GM18867 (cell line): ENCODE results near the gene SMYD3.

Source experiments
- ATAC-seq: cut with Tn5 transposase; IDR thresholded peaks from one replicate; pipeline ENCODE4 v1.9.1; 2021; ENCODE audit warnings: mild to moderate bottlenecking, moderate library complexity; ENCODE audit not compliant: unreplicated experiment

The SMYD3 gene

DNA sequence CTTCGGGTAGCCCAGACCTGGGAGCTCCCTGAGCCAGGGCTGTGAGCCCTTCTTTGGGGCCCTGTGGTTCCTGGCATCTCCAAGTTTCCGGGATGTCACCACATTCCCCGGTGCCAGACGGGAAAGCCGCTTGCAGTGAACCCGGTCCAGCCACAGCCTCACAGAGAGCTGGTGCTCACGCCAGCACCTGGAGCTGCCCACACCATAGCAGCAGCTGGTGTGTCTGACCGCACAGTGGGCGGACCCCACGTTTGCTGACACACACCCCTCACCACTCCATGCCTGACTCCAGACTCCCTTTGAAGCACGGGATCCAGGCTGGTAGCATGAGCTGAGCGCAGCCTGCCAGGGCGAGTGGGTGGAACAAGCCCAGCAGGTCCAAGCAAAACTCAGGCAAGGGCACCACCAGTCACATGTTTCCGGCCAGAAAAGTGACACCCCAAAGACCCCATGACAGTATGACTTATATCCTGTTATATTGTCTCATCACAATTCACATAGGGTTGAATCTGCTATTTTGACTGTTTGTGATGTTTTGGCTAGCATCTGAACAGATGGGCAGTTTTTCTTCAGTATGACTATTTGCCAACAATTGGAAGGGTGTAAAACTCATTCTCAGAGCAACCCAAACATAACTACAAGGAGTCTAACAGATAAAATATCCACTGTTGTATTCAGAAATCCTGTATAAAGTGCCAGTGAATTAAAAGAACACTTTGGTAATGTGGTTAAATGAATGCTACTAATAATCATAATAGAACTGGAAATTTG, 285.4 kb downstream of the SMYD3 start:
- ATAC-seq: no peak

DNA sequence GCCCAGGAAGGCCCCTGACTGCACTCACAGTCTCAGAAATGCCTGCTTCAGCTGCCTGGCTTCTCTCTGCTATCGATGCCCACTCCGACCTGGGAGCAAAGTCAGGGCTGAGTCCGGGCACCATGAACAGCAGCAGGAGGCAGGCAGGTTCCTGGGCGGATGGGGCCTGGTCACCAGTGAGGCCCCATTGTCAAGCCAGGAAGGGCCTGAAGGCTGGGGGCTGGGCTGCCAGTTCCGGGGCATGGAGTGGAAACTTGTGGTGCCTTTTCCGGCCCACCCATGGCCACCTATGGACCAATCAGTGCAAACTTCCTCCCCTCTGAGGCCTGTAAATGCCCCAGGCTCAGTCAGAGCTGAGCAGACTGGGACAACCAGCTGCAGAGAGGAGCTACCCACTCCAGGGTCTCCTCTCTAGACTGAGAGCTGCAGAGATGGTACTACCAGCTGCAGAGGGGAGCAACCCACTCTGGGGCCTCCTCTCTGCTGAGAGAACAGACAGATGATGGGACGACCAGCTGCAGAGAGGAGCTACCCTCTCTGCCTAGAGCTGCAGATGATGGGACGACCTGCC, 286.5 kb downstream of the SMYD3 start:
- ATAC-seq: no peak

DNA sequence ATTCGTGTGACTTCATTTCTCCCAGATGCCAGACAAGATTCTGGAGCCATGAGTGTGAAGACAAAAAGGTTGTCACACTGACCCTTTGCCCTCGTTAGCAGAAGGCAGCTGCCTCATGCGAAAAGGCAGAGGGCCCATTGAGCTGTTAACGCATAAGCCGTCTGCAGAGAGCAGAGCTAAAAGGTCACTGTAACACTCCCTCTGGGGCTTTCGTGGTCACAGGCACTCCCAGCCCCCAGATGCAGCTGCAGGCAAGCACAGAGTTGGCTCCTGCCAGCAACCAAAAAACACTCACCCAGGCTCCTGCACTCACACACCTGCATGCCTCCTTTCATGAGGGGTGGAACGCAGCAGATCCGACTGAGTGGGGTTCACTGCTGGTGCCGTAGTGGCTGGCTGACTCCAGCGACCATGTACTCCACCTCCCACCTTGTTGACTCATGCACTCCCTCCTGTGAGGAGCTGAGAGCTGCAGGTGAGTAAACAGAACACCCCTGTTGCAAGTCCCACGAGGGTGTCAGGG, 287.5 kb downstream of the SMYD3 start:
- no peak for ATAC-seq

DNA sequence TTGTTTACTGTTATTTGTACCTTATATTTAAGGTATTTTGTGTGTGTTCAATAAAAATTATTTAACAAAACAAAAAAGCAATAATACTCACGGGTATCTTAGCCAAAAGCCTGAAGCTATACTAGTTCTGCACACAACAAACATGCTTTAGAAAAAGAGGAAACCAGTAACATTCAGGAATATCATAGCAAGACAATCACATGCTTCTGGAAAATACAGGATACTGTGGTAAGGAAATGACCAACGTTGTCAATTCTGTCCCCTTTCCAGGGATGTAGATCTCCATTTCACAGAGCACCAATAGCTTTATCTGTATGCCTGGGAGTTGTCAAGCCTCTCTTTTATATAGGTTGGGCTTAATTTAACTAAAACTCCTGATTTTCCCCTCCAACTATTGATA, 288.4 kb downstream of the SMYD3 start:
- no peak for ATAC-seq

DNA sequence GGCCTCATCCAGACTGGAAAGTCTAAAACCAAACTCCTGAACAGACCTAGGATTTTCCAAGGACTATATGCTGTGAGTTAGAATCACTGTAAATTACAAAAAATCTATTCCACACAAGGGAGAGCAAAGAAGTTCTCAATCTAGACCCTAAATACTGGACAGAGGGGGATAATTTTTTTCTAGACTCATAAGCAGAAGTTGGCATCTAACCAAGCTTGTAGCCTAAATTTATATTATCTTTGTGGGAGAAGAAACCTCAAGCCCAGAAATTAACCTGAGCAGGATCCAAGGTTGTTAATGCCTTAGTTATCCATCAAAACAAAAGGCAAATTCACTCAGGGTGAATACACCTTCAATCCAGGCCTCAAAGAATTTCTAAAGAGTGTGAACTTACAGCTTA, 290.2 kb downstream of the SMYD3 start:
- no peak for ATAC-seq

DNA sequence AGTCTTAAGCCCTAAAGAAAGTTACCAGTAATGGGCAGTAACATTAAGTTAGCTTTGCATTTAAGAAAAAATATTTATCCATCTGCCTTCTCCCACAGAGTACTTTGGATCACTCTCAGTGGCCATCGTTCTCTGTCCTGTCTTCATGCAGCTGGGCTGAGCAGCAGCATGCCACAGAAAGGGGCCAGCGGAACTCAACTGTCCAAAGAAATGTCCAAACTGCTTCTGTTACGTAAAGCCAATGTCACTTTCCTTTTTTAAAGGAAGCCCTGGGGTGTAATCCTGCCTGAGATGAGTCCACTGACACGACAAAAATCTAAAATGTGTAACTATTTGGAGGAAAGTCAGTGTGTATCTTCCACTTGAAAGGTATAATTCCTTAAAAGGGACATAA, 291.6 kb downstream of the SMYD3 start:
- ATAC-seq: no peak

DNA sequence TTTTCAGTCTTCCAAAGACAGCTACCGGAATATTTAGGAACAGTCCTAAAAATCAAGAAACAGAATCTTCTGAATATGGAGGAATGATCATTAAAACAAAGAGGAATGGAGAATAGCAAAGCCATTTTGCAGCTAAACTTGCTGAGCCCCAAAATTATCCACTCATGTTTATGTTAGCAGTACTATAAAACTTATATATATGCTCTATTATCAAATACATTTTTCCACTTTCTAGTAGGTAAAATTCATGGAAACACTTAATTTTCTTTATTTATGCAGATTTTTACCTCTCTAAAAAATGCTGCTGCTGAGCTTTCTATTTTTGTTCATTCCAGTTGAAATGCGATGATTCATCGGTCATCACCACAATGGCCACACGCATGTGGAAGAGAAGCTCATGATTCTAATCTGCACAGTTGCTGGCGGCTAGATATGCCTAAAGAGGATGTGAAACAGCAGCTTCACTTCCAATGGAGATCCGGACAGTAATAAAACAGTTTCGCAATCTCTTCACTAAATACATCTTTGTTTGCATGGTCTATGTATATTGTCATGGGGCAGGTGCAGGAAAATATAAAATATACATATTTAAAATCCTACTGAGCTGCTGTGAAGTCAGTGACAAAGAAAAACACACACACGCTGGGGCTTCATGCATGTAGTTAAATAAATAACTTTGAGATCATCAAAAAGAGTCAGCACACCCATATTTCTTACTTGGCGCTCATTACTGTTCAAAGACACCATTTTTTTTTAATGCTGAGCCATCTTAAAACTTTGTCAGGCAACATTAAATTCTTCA, 292.2 kb downstream of the SMYD3 start:
- ATAC-seq: peak; percentile 75

DNA sequence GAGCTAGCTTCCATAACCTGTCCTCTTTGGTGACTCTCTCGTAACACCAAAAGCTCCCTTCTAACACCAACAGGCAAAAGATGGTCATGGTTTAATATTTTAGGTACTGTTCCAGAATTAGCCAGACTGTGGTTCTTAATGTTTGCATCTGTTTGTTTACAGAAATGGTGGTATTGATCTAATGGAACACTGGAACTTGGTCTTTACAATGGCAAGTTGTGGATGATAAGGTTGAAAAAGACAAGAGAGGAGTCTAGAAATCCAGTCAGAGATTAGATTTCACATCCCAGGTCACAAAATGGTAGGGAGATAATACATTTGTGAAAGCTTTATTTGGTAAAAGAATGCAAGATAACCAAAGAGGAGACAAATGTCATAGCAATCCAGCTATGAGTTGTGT, 293.1 kb downstream of the SMYD3 start:
- ATAC-seq: no peak

DNA sequence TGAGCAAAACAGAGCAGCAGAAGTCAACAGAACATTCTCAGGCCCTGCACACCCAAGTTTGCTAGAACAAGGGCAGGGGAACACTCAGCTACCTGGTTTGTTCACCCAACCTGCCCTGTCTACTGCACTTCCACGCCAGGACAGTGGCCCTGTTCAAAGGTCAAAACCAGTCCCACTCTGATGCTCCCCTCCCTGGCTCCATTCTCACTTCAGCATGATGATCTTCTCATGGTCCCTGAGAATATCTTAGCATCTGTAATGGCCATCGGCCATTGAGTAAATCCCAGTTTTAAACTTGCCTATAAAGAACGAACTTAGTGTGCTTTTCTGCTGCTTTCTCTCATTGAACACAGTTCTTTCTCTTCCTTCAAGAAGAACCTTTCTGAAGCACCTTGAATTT, 293.6 kb downstream of the SMYD3 start:
- no peak for ATAC-seq

DNA sequence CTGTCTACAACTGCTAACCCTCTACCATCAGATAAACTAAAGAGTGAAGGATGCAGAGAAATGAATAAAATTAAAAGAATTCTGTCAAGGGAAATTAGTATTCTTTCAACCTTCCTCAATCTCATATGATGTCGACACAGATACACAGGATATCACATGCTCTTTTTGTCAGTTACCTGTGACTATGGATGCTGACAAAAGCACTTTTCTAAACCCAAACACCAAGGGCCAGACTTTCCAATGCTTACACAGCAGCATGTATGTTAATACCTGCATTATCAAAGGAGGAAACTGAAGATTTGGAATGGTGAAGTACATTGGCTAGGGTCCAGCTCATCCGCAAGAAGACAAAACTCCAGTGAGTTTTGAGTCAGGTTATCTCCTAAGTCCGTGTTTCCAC, 294.0 kb downstream of the SMYD3 start:
- no peak for ATAC-seq

DNA sequence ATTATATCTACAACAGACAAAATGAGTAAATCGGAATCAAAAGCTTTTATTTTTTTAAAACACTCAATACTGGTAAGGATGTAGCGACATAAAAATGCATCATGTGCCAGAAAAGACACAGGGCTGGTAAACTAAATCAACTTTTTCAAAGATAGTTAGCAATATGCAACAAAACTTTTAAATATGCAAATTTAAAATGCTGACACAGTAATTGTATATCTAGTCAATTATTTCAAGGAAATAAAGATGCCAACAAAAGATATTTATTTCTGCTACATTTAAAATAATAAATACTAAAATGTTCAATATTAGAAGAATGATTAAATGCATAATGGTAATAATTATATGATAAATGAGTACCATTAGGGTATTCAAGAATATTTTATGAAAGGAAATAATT, 295.1 kb downstream of the SMYD3 start:
- no peak for ATAC-seq

DNA sequence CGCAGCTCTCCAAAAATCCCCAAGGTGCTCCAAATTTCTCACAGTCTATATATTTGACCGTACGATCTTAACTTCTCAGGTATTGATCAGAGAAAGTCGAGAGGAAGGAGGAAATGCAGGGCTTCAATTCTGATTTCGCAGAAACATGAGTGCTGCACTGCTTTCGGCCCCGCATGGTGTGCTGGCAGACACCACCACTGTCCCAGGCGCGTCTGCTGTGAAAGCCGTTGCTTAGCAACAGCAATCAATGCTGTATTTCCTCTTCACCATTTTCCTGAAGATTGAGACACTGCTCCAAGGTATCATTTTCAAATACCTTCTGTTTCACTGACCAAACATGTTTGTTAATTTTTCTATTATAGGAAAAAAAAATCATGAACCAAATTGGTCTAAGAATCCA, 296.3 kb downstream of the SMYD3 start:
- no peak for ATAC-seq

DNA sequence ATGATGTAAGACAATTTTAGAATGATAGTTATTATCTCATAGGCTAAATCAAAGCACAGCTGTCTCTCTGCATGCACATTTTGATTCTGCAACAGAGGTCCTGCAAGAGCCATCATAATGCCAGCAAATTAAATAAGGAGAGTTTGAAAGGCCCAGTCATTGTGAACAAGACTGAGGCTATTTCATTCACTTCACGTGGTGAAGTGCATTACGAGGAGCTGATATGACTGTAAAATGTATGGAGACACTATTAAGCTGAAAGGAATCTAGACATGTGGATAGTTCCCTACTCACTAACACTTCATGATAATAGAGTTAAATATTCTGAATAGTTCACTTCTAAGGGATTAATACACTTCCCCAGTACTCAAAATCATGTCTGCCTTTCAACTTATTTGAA, 299.0 kb downstream of the SMYD3 start:
- ATAC-seq: no peak

DNA sequence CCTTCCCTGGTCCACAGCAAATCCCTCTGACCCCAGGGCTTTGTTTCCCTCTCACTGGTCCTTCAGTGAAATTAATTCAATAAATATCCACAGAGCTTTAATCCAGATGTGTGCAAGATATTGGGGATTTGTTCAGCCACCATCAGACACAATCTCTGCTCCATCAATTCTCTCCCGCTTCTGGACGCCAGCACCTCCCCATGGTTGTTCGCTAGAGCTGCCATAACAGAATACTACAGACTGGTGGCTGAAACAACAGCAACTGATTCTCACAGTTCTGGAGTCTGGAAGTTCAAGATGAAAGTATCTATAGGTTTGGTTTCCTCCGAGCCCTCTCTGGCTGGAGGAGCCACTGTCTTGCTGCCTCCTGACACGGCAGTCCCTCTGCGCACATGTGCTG, 303.9 kb downstream of the SMYD3 start:
- no peak for ATAC-seq

DNA sequence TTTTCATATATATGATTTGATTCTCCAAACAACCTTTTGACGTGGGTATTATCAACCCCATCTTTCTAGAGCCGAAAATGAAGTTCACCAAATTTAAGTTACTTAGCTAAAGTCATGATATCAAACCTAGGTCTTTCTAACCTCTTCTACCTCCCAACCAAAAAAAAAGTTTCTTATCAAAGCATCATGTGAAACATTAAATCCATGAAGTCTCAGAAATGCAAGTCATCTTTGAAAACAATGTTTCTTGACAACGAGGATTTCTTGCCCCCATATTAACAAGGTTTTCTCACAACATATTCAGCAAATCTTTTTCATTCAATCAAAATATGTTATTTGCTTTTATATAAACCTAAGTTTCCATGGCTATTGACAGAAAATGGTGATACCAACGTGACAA, 306.3 kb downstream of the SMYD3 start:
- no peak for ATAC-seq

DNA sequence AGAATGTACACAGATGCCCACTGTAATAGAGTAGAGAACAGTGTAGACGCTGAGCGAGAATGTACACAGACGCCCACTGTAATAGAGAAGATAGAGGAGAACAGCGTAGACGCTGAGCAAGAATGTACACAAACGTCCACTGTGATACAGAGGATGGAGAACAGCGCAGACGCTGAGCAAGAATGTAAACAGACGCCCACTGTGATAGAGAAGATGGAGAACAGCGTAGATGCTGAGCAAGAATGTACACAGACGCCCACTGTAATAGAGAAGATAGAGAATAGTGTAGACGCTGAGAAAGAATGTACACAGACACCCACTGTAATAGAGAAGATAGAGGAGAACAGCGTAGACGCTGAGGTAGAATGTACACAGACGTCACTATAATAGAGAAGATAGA, 306.9 kb downstream of the SMYD3 start:
- no peak for ATAC-seq

DNA sequence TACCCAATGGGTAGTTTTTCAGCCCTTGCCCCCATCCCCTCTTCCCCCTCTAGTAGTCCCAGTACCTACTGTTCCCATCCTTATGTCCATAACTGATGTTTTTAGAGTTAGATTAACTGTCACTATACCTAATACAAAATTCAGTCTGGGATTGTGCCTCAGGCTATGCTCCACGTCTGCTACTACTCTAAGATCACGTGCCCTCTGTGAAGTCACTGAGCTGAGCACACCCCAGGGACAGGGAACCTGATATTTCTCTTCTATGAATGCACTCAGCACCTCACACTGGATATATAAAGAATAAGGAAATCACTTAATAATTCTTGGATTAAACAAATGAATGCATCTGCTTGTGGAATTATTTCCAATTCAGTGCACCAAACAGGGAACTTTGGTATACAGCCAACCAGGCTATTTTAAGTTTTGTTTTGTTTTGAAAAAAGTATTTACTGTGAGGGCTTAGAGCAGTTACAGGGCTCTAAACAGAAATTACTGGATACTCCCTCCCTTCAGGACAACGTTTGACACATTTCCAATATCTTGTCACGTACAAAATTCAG, 307.9 kb downstream of the SMYD3 start:
- no peak for ATAC-seq

DNA sequence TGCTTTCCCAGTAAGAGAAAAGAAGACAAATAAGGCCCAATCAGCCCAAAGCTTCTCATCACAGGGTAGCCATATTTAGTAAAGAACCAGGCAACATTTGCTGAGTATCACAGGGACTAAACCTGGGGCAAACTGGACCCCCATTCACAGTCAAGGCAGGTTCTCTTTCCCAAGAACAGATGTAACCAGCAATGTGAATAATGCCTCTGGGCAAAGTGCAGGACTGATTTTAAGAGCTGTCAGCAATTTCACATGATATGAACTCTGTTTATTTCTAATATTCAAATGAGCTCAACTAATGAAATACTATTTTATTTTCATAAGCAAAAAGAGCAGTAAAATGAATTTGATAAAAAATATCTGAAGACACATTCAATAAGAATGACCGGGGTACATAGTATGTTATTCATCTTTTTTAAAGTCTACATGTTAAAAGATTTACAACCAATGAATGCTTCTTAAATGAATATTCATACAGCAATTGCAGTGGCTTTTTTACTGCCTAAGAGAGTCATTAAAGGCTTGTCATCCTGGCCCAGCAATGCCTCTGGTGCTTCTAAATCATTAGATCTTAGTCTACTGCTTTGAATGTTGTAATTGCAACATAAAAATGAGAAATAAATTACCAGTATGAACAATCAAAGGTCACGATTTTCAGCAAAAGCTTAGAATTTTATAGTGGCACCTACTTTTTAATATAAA, 308.8 kb downstream of the SMYD3 start:
- no peak for ATAC-seq

DNA sequence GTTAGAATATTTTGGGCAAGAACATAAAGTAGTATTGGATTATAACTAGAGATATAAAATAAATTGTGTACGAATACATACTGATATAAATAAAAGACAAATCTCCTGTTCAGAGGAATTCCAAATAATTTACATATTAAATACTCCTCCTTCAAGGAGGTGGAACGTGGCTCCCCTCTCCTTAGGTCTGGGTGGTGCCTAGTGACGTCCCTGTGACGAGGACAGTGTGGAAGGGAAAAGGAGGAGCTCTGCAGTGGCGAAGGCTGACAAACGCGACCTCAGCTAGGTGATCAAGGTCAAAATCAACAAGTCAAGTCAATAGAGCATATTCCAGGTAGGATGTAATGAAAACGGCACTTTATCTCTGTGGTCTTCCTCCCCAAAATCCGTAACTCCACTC, 310.0 kb downstream of the SMYD3 start:
- ATAC-seq: no peak

DNA sequence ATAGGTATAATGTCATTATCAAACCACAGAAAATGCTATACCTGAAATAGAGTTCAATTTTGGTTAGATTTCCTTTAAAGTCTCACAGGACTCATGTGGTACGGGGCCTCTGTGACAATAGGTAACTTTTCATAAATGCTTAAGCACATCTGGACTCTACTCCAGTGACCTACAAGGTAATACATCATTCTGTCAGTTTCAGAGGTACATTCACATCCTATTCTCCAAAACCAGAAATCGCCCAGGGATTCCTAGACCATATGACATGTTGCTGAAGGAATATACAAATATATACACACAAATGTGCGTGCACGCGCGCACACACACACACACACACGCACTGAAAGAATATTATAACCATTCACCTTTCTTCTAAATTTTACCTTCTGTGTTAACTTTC, 311.8 kb downstream of the SMYD3 start:
- no peak for ATAC-seq

DNA sequence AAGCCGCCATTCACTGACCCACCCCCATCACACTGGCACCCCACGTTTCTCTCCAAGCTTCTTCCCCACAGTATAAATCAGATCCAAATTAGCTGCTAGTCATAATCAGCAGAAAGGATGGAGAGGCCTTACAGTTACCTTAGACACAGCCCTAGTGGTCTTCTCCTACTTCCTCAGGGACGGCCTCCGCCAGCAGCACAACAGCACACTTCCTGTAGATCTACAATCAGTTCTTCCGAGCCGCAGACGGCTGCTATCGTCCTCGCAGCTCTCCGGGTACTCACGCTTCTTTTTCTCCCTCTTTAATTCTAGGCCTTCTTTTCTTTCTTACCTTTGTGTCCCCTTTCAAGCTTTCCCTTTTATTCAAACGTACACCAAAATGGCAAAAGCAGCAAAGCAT, 313.5 kb downstream of the SMYD3 start:
- no peak for ATAC-seq
